Neural cell (in vitro differentiated cells): Measurements from ENCODE around the gene ALK. TPM values are rescaled to one million over a fixed set of nuclear protein-coding genes. Genes with fewer than 3 reads are reported as not detected.

Experiments used
- H2AFZ ChIP-seq: fragments of 200-600, 300-800 bp; sonication (generic), shearing (Covaris generic); 2 replicates; pipeline ENCODE4 v1.6.0; 2014; ENCODE audit warnings: low read depth, mild to moderate bottlenecking, antibody characterized with exemption, low read length, moderate library complexity
- H3F3A ChIP-seq: fragments of 200-600 bp; shearing (Covaris generic); 2 replicates; pipeline ENCODE4 v1.6.1; 2016; ENCODE audit warnings: mild to moderate bottlenecking, moderate library complexity, mixed read lengths, antibody characterized with exemption, low read length; ENCODE audit not compliant: insufficient read depth, poor library complexity, severe bottlenecking
- H3K27ac ChIP-seq: fragments of 200-600, 300-800 bp; sonication (generic), shearing (Covaris generic); 2 replicates; pipeline ENCODE4 v1.5.1; 2014; ENCODE audit warnings: mild to moderate bottlenecking, low read length, moderate library complexity
- H3K27me3 ChIP-seq: fragments of 300-800, 200-600 bp; sonication (generic), shearing (Covaris generic); 2 replicates; pipeline ENCODE4 v1.6.0; 2014; ENCODE audit warnings: mild to moderate bottlenecking, low read depth, low read length, moderate library complexity; ENCODE audit not compliant: insufficient read depth
- H3K36me3 ChIP-seq: fragments of 300-800, 200-600 bp; sonication (generic), shearing (Covaris generic); 2 replicates; pipeline ENCODE4 v1.5.1; 2014; ENCODE audit warnings: mild to moderate bottlenecking, antibody characterized with exemption, low read length, moderate library complexity; ENCODE audit not compliant: insufficient read depth
- H3K4me2 ChIP-seq: fragments of 300-800, 200-600 bp; sonication (generic), shearing (Covaris generic); 2 replicates; pipeline ENCODE4 v1.6.0; 2014; ENCODE audit warnings: mild to moderate bottlenecking, low read length
- H3K4me3 ChIP-seq: fragments of 300-800, 200-600 bp; sonication (generic), shearing (Covaris generic); 2 replicates; pipeline ENCODE4 v1.5.1; 2014; ENCODE audit warnings: mild to moderate bottlenecking, low read length, moderate library complexity
- H3K79me2 ChIP-seq: fragments of 200-600 bp; shearing (Covaris generic); replicated peaks from 2 replicates; pipeline ENCODE4 v1.6.0; 2014; ENCODE audit warnings: mild to moderate bottlenecking, low read length, moderate library complexity; ENCODE audit not compliant: insufficient read depth
- H3K9ac ChIP-seq: fragments of 300-800, 200-600 bp; sonication (generic), shearing (Covaris generic); 2 replicates; pipeline ENCODE4 v1.6.1; 2016; ENCODE audit warnings: mild to moderate bottlenecking, low read length, mixed read lengths
- H3K9me2 ChIP-seq: fragments of 200-600 bp; shearing (Covaris generic); 2 replicates; pipeline ENCODE4 v1.6.1; 2016; ENCODE audit warnings: mild to moderate bottlenecking, low read length, mixed read lengths; ENCODE audit not compliant: insufficient read depth
- H3K9me3 ChIP-seq: fragments of 200-600, 300-800 bp; sonication (generic), shearing (Covaris generic); 2 replicates; pipeline ENCODE4 v1.6.1; 2016; ENCODE audit warnings: mild to moderate bottlenecking, mixed run types, low read length, moderate library complexity, mixed read lengths
- H4K20me1 ChIP-seq: fragments of 200-600 bp; shearing (Covaris generic); 2 replicates; pipeline ENCODE4 v1.6.1; 2016; ENCODE audit warnings: mild to moderate bottlenecking, mixed run types; ENCODE audit not compliant: insufficient read depth
- EP300 ChIP-seq: fragments of 450-650 bp; conservative IDR thresholded peaks from 2 replicates; pipeline ENCODE4 v1.6.1; 2014; ENCODE audit warnings: antibody characterized with exemption, mild to moderate bottlenecking, moderate library complexity; ENCODE audit not compliant: poor library complexity, severe bottlenecking
- EZH2 ChIP-seq: fragments of 200-600, 300-800 bp; shearing (Covaris generic), sonication (generic); IDR thresholded peaks from 2 replicates; pipeline ENCODE4 v1.6.1; 2014; ENCODE audit warnings: antibody characterized with exemption, low read length, borderline replicate concordance, mild to moderate bottlenecking; ENCODE audit not compliant: insufficient read depth, poor library complexity, severe bottlenecking
- MXI1 ChIP-seq: fragments of 450-650 bp; conservative IDR thresholded peaks from 2 replicates; pipeline ENCODE4 v1.6.1; 2014; ENCODE audit warnings: antibody characterized with exemption, mild to moderate bottlenecking; ENCODE audit not compliant: poor library complexity, severe bottlenecking
- POLR2AphosphoS5 ChIP-seq: IDR thresholded peaks from 2 replicates; pipeline ENCODE4 v1.6.1; 2012
- RAD21 ChIP-seq: fragments of 450-650 bp; conservative IDR thresholded peaks from 2 replicates; pipeline ENCODE4 v1.6.1; 2014; ENCODE audit warnings: antibody characterized with exemption, mild to moderate bottlenecking, moderate library complexity
- SMC3 ChIP-seq: fragments of 450-650 bp; conservative IDR thresholded peaks from 2 replicates; pipeline ENCODE4 v1.6.1; 2014; ENCODE audit warnings: antibody characterized with exemption, mild to moderate bottlenecking, moderate library complexity; ENCODE audit not compliant: poor library complexity
- TAF1 ChIP-seq: IDR thresholded peaks from 2 replicates; pipeline ENCODE4 v1.6.1; 2012; ENCODE audit warnings: low read depth
- polyA plus RNA-seq: library from polyadenylated mRNA; depleted of rRNA; stranded (reverse); fragments of >200 nt; gene quantifications from 2 replicates; pipeline ENCODE4 v1.2.3, GENCODE V29; 2014
- TF ChIP-seq, protein P1 (sequence below): fragments of 450-650 bp; IDR thresholded peaks from 2 replicates; pipeline ENCODE4 v1.5.1; 2014; ENCODE audit warnings: antibody characterized with exemption, mild to moderate bottlenecking, moderate library complexity; ENCODE audit not compliant: poor library complexity, severe bottlenecking
- TF ChIP-seq, protein P2 (sequence below): IDR thresholded peaks from 2 replicates; pipeline ENCODE4 v1.6.1; 2012; ENCODE audit warnings: borderline replicate concordance

Gene ALK
- polyA plus RNA-seq, 1 donor from 2014 or later: 7.1 TPM

DNA sequence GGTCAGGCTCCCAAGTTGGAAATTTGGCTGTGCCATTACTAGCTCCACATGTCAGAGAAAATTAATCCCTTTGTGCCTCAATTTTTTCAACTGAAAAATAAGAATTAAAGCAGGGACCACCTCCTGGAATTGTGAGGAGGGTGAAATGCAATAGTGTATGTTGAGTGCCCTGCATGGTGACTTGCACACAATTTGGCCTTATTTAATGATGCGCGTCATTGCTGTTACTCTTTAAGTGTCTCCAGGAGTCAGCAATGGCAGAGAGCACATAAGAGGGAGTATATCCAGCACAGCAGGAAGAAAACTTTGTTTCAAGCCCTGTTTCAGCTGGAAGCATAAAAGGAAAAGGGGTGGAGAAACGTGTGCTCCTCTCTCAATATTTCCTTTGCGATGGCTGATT is 215.8 kb downstream of the ALK start (continued):
- TF ChIP-seq, protein P1, sequence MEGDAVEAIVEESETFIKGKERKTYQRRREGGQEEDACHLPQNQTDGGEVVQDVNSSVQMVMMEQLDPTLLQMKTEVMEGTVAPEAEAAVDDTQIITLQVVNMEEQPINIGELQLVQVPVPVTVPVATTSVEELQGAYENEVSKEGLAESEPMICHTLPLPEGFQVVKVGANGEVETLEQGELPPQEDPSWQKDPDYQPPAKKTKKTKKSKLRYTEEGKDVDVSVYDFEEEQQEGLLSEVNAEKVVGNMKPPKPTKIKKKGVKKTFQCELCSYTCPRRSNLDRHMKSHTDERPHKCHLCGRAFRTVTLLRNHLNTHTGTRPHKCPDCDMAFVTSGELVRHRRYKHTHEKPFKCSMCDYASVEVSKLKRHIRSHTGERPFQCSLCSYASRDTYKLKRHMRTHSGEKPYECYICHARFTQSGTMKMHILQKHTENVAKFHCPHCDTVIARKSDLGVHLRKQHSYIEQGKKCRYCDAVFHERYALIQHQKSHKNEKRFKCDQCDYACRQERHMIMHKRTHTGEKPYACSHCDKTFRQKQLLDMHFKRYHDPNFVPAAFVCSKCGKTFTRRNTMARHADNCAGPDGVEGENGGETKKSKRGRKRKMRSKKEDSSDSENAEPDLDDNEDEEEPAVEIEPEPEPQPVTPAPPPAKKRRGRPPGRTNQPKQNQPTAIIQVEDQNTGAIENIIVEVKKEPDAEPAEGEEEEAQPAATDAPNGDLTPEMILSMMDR: no peak
- TF ChIP-seq SMC3 (no peak), MXI1 (no peak)

GRCh38 chr2:29703336-29703735 is 218.1 kb downstream of the ALK start:
- no peaks in the 10 kb centered on the region for H3F3A ChIP-seq
- H2AFZ ChIP-seq: no peak overlapping the region
- no peak overlapping the region for H3K9ac ChIP-seq
- no peak for TF ChIP-seq POLR2AphosphoS5
- no peak for TF ChIP-seq EZH2
- no peak for TF ChIP-seq EP300
- TF ChIP-seq, protein P1: no peak
- H3K4me3 ChIP-seq: no peak overlapping the region
- H3K9me3 ChIP-seq: no peaks in the 10 kb centered on the region
- no peaks in the 10 kb centered on the region for H3K79me2 ChIP-seq
- no peak overlapping the region for H3K27ac ChIP-seq
- H4K20me1 ChIP-seq: no peaks in the 10 kb centered on the region
- H3K9me2 ChIP-seq: no peaks in the 10 kb centered on the region
- H3K4me2 ChIP-seq: no peak overlapping the region
- H3K27me3 ChIP-seq: no peaks in the 10 kb centered on the region
- H3K36me3 ChIP-seq: no peaks in the 10 kb centered on the region

- Histone ChIP-seq H2AFZ (no peak overlapping the region), H3F3A (no peaks in the 10 kb centered on the region), H3K9ac (no peak overlapping the region), H3K4me2 (no peak overlapping the region), H3K4me3 (no peak overlapping the region), H3K27me3 (no peaks in the 10 kb centered on the region), H3K79me2 (no peaks in the 10 kb centered on the region), H4K20me1 (no peaks in the 10 kb centered on the region), H3K9me2 (no peaks in the 10 kb centered on the region), H3K27ac (no peak overlapping the region), H3K9me3 (no peaks in the 10 kb centered on the region), H3K36me3 (no peaks in the 10 kb centered on the region)
- TF ChIP-seq MXI1 (no peak), POLR2AphosphoS5 (no peak), RAD21 (no peak), EZH2 (no peak), EP300 (no peak), TAF1 (no peak), SMC3 (no peak)
- TF ChIP-seq, protein P1: no peak
- TF ChIP-seq, protein P2, sequence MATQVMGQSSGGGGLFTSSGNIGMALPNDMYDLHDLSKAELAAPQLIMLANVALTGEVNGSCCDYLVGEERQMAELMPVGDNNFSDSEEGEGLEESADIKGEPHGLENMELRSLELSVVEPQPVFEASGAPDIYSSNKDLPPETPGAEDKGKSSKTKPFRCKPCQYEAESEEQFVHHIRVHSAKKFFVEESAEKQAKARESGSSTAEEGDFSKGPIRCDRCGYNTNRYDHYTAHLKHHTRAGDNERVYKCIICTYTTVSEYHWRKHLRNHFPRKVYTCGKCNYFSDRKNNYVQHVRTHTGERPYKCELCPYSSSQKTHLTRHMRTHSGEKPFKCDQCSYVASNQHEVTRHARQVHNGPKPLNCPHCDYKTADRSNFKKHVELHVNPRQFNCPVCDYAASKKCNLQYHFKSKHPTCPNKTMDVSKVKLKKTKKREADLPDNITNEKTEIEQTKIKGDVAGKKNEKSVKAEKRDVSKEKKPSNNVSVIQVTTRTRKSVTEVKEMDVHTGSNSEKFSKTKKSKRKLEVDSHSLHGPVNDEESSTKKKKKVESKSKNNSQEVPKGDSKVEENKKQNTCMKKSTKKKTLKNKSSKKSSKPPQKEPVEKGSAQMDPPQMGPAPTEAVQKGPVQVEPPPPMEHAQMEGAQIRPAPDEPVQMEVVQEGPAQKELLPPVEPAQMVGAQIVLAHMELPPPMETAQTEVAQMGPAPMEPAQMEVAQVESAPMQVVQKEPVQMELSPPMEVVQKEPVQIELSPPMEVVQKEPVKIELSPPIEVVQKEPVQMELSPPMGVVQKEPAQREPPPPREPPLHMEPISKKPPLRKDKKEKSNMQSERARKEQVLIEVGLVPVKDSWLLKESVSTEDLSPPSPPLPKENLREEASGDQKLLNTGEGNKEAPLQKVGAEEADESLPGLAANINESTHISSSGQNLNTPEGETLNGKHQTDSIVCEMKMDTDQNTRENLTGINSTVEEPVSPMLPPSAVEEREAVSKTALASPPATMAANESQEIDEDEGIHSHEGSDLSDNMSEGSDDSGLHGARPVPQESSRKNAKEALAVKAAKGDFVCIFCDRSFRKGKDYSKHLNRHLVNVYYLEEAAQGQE: no peak
Observed at GRCh38 chr2:29702276-29702675, 219.1 kb downstream of the ALK start.
